ENCODE data around the gene RARG.

DNA sequence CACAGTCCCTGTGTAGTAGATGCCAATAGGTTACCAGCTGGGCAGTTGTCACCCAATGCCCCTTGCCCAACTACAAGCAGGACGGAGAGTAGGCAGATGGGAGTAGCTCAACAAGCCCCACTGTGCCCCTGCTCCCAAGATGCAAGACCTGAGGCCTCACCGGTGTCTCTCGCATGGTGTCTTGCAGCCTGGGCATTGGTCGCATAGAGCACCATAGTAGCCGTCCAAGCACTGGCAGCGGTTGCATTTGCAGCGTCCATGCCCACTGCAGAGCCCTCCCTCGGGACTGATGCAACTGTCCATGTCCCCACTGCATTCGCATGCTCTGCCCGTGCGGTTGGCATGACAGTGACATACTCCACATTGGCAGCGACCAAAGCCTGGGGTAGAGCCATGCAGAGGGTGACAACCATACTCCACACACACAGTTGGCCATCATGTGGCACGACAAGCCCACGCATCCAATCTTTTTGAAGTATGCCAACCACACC lies 39.4 kb downstream of the RARG start:
- TF ChIP-seq, protein P1, sequence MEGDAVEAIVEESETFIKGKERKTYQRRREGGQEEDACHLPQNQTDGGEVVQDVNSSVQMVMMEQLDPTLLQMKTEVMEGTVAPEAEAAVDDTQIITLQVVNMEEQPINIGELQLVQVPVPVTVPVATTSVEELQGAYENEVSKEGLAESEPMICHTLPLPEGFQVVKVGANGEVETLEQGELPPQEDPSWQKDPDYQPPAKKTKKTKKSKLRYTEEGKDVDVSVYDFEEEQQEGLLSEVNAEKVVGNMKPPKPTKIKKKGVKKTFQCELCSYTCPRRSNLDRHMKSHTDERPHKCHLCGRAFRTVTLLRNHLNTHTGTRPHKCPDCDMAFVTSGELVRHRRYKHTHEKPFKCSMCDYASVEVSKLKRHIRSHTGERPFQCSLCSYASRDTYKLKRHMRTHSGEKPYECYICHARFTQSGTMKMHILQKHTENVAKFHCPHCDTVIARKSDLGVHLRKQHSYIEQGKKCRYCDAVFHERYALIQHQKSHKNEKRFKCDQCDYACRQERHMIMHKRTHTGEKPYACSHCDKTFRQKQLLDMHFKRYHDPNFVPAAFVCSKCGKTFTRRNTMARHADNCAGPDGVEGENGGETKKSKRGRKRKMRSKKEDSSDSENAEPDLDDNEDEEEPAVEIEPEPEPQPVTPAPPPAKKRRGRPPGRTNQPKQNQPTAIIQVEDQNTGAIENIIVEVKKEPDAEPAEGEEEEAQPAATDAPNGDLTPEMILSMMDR (IDR thresholded peaks at IDR 0.05; ENCODE audit: control extremely low read depth in 1 of 3, insufficient read depth in 1 of 3, low read depth in 1 of 3, low read length in 3 of 3) = no peak
- TF ChIP-seq POLR2AphosphoS5 (IDR thresholded peaks at IDR 0.05; ENCODE audit: low read depth, low read length) (no peak), RAD21 (IDR thresholded peaks at IDR 0.05 in 1 of 2, conservative IDR thresholded peaks at IDR 0.05 in 1 of 2; ENCODE audit: low read depth in 2 of 2, low read length in 2 of 2) (no peak), NRF1 (IDR thresholded peaks at IDR 0.05; ENCODE audit: low read depth, low read length) (no peak)
